HepG2 (cell line): ENCODE measurements around the gene ZBTB26. TPM values are rescaled to one million over a fixed set of nuclear protein-coding genes. Genes with fewer than 3 reads are reported as not detected.

Experiments used
- CBX1 ChIP-seq: IDR thresholded peaks from one replicate; pipeline ENCODE4 v1.6.1; 2016; ENCODE audit warnings: antibody characterized with exemption, low read depth
- CC2D1A ChIP-seq: sonication (generic); formaldehyde crosslinking; IDR thresholded peaks from 2 replicates; pipeline ENCODE4 v1.8.1; 2023; ENCODE audit warnings: mild to moderate bottlenecking, missing genetic modification reagents
- IKZF1 ChIP-seq: fragments of 450-650 bp; IDR thresholded peaks from 2 replicates; pipeline ENCODE4 v1.7.1; 2016
- NFRKB ChIP-seq: fragments of 450-650 bp; IDR thresholded peaks from 2 replicates; pipeline ENCODE4 v1.6.1; 2017
- SIX1 ChIP-seq: sonication (generic); formaldehyde crosslinking; IDR thresholded peaks from 2 replicates; pipeline ENCODE4 v1.4.0; 2020; ENCODE audit warnings: missing genetic modification reagents, borderline replicate concordance
- SP1 ChIP-seq, 2 experiments: fragments of 450-650 bp in 1 of 2; sonication (generic) in 1 of 2; formaldehyde crosslinking in 1 of 2; IDR thresholded peaks; 2 replicates each; pipeline versions ENCODE4 v1.4.0 to v1.6.1; 2016 to 2020; ENCODE audit warnings: missing genetic modification reagents in 1 of 2
- SP5 ChIP-seq: IDR thresholded peaks from 2 replicates; pipeline ENCODE4 v1.6.1; 2016; ENCODE audit warnings: low read depth, borderline replicate concordance
- ZNF768 ChIP-seq: sonication (generic); formaldehyde crosslinking; IDR thresholded peaks from 2 replicates; pipeline ENCODE4 v1.4.0; 2020; ENCODE audit warnings: missing genetic modification reagents
- ZNF775 ChIP-seq: sonication (generic); formaldehyde crosslinking; IDR thresholded peaks from 2 replicates; pipeline ENCODE4 v1.4.0; 2020; ENCODE audit warnings: missing genetic modification reagents, mild to moderate bottlenecking, moderate library complexity, borderline replicate concordance
- polyA plus RNA-seq, 8 experiments: library from polyadenylated mRNA; depleted of rRNA in 3 of 8; stranded (reverse) in 7 of 8; unstranded in 1 of 8; fragments of >200 nt; fragmentation: Illumina TruSeq in 4 of 8; extraction: Trizol in 4 of 8; gene quantifications; 2 replicates each; pipeline versions ENCODE4 v1.2.1 to v1.2.3, GENCODE V29; 2011 to 2016; ENCODE audit warnings: low read depth in 4 of 8, missing spikeins in 1 of 8, mixed read lengths in 1 of 8; ENCODE audit not compliant: insufficient read depth in 1 of 8
- total RNA-seq, 5 experiments: library from RNA; depleted of rRNA; stranded (reverse); fragments of >200 nt; fragmentation: Illumina TruSeq; extraction: Trizol; gene quantifications; 2 replicates each; pipeline ENCODE4 v1.2.3, GENCODE V29; 2016; ENCODE audit warnings: low read depth in 1 of 5
- TF ChIP-seq, protein P1 (sequence below): sonication (generic); formaldehyde crosslinking; IDR thresholded peaks from 2 replicates; pipeline ENCODE4 v1.4.0; 2020; ENCODE audit warnings: missing genetic modification reagents
- TF ChIP-seq, protein P2 (sequence below): sonication (generic); formaldehyde crosslinking; IDR thresholded peaks from 2 replicates; pipeline ENCODE4 v1.9.0; 2021; ENCODE audit warnings: mild to moderate bottlenecking, missing genetic modification reagents
- TF ChIP-seq, protein P3 (sequence below): IDR thresholded peaks from 2 replicates; pipeline ENCODE4 v1.6.1; 2016; ENCODE audit warnings: low read depth, missing genetic modification reagents, missing compliant biosample characterization
- TF ChIP-seq, protein P4 (sequence below): sonication (generic); formaldehyde crosslinking; IDR thresholded peaks from 2 replicates; pipeline ENCODE4 v1.4.0; 2020; ENCODE audit warnings: mild to moderate bottlenecking, missing genetic modification reagents

The ZBTB26 gene
- total and polyA plus RNA-seq, 2 of the 13 experiments (the other 11 are each of a cell fraction or from before 2014, with no cell fraction given) = 4.5 to 8.6 TPM

DNA sequence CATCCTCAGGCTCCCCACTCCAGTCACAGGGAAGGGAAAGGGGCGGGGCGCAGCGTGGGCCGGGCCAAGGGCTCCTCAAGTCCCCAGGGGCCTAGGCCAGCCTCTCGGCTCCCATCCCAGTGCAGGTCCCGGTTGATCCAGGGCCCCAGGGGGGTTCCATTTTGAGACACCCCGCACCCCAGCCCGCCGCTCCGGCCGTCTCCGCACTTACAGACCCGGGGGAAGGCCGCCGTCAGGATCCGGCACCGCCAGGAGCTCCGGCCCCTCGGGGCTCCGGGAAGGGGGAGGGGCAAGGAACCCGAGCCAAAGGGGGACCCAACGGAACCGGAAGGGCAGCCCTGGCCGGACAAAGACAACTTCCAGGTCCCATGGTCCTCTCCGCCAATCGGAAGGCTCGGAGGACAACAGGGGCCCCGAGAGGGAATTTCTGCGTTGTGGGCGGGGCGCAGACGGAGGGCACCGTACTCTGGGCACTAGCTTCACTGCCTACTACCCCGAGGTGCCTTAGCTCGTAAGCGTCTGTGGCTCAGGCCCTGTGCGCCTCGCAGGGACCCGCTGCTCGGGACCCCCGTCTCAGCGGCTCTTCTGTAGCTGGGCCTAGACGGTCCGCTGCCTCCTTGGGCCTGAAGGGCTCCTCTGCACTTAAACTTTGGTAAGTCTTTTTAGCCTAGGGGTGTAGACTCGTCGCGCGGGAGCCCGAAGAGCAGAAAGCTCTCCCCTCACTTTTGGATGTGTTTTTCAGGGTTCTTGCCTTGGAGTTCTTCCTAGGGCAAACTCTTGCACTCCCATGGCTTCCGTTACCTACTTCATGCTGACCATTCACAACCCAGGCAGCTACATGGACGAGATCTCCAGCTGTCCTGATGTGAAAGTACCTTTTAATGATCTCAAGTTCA, at the start of gene ZBTB26 (continued):
- TF ChIP-seq, protein P1, sequence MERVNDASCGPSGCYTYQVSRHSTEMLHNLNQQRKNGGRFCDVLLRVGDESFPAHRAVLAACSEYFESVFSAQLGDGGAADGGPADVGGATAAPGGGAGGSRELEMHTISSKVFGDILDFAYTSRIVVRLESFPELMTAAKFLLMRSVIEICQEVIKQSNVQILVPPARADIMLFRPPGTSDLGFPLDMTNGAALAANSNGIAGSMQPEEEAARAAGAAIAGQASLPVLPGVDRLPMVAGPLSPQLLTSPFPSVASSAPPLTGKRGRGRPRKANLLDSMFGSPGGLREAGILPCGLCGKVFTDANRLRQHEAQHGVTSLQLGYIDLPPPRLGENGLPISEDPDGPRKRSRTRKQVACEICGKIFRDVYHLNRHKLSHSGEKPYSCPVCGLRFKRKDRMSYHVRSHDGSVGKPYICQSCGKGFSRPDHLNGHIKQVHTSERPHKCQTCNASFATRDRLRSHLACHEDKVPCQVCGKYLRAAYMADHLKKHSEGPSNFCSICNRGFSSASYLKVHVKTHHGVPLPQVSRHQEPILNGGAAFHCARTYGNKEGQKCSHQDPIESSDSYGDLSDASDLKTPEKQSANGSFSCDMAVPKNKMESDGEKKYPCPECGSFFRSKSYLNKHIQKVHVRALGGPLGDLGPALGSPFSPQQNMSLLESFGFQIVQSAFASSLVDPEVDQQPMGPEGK (CRISPR knock-in tag) = 0 out of 2 replicates have a peak, but pooled peaks have one; percentile 9
- TF ChIP-seq, protein P2, sequence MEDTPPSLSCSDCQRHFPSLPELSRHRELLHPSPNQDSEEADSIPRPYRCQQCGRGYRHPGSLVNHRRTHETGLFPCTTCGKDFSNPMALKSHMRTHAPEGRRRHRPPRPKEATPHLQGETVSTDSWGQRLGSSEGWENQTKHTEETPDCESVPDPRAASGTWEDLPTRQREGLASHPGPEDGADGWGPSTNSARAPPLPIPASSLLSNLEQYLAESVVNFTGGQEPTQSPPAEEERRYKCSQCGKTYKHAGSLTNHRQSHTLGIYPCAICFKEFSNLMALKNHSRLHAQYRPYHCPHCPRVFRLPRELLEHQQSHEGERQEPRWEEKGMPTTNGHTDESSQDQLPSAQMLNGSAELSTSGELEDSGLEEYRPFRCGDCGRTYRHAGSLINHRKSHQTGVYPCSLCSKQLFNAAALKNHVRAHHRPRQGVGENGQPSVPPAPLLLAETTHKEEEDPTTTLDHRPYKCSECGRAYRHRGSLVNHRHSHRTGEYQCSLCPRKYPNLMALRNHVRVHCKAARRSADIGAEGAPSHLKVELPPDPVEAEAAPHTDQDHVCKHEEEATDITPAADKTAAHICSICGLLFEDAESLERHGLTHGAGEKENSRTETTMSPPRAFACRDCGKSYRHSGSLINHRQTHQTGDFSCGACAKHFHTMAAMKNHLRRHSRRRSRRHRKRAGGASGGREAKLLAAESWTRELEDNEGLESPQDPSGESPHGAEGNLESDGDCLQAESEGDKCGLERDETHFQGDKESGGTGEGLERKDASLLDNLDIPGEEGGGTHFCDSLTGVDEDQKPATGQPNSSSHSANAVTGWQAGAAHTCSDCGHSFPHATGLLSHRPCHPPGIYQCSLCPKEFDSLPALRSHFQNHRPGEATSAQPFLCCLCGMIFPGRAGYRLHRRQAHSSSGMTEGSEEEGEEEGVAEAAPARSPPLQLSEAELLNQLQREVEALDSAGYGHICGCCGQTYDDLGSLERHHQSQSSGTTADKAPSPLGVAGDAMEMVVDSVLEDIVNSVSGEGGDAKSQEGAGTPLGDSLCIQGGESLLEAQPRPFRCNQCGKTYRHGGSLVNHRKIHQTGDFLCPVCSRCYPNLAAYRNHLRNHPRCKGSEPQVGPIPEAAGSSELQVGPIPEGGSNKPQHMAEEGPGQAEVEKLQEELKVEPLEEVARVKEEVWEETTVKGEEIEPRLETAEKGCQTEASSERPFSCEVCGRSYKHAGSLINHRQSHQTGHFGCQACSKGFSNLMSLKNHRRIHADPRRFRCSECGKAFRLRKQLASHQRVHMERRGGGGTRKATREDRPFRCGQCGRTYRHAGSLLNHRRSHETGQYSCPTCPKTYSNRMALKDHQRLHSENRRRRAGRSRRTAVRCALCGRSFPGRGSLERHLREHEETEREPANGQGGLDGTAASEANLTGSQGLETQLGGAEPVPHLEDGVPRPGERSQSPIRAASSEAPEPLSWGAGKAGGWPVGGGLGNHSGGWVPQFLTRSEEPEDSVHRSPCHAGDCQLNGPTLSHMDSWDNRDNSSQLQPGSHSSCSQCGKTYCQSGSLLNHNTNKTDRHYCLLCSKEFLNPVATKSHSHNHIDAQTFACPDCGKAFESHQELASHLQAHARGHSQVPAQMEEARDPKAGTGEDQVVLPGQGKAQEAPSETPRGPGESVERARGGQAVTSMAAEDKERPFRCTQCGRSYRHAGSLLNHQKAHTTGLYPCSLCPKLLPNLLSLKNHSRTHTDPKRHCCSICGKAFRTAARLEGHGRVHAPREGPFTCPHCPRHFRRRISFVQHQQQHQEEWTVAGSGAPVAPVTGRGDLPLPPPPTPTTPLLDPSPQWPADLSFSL (CRISPR knock-in tag) = no peak
- TF ChIP-seq, protein P3, sequence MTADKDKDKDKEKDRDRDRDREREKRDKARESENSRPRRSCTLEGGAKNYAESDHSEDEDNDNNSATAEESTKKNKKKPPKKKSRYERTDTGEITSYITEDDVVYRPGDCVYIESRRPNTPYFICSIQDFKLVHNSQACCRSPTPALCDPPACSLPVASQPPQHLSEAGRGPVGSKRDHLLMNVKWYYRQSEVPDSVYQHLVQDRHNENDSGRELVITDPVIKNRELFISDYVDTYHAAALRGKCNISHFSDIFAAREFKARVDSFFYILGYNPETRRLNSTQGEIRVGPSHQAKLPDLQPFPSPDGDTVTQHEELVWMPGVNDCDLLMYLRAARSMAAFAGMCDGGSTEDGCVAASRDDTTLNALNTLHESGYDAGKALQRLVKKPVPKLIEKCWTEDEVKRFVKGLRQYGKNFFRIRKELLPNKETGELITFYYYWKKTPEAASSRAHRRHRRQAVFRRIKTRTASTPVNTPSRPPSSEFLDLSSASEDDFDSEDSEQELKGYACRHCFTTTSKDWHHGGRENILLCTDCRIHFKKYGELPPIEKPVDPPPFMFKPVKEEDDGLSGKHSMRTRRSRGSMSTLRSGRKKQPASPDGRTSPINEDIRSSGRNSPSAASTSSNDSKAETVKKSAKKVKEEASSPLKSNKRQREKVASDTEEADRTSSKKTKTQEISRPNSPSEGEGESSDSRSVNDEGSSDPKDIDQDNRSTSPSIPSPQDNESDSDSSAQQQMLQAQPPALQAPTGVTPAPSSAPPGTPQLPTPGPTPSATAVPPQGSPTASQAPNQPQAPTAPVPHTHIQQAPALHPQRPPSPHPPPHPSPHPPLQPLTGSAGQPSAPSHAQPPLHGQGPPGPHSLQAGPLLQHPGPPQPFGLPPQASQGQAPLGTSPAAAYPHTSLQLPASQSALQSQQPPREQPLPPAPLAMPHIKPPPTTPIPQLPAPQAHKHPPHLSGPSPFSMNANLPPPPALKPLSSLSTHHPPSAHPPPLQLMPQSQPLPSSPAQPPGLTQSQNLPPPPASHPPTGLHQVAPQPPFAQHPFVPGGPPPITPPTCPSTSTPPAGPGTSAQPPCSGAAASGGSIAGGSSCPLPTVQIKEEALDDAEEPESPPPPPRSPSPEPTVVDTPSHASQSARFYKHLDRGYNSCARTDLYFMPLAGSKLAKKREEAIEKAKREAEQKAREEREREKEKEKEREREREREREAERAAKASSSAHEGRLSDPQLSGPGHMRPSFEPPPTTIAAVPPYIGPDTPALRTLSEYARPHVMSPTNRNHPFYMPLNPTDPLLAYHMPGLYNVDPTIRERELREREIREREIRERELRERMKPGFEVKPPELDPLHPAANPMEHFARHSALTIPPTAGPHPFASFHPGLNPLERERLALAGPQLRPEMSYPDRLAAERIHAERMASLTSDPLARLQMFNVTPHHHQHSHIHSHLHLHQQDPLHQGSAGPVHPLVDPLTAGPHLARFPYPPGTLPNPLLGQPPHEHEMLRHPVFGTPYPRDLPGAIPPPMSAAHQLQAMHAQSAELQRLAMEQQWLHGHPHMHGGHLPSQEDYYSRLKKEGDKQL (CRISPR knock-in tag) = no peak
- TF ChIP-seq CBX1 (no peak), IKZF1 (no peak), SP5 (CRISPR knock-in tag) (peak; percentile 80), SP1 (IDR thresholded peaks at IDR 0.05) (no peak), SP1 (CRISPR knock-in tag; IDR thresholded peaks at IDR 0.05) (peak; percentile 85), ZNF775 (no peak), CC2D1A (CRISPR knock-in tag) (no peak), NFRKB (no peak), ZNF768 (CRISPR knock-in tag) (peak; percentile 43; the same call in 1 of the 2 replicates), SIX1 (CRISPR knock-in tag) (0 out of 2 replicates have a peak, but pooled peaks have one; percentile 27)
- TF ChIP-seq, protein P4, sequence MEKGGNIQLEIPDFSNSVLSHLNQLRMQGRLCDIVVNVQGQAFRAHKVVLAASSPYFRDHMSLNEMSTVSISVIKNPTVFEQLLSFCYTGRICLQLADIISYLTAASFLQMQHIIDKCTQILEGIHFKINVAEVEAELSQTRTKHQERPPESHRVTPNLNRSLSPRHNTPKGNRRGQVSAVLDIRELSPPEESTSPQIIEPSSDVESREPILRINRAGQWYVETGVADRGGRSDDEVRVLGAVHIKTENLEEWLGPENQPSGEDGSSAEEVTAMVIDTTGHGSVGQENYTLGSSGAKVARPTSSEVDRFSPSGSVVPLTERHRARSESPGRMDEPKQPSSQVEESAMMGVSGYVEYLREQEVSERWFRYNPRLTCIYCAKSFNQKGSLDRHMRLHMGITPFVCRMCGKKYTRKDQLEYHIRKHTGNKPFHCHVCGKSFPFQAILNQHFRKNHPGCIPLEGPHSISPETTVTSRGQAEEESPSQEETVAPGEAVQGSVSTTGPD = 0 out of 2 replicates have a peak, but pooled peaks have one; percentile 30
